ENCODE results near the gene RIMS4.

GRCh38 chr20:44714701-44715498, 95.4 kb downstream of the RIMS4 start, which contains the start of gene CCN5:
- TF ChIP-seq CTCF (IDR thresholded peaks at IDR 0.05), result no peak
- no peak for TF ChIP-seq EP300 (IDR thresholded peaks at IDR 0.05)
- TF ChIP-seq POLR2A (IDR thresholded peaks at IDR 0.05), result no peak

Measured in ovary (tissue), 3 donors.